Peyer's patch (tissue), 4 donors: ENCODE measurements around the gene ORM1. TPM values are rescaled to one million over a fixed set of nuclear protein-coding genes. Genes with fewer than 3 reads are reported as not detected.
"Not testable (repeated sequence)": the region's sequence is repeated elsewhere in the genome, so short reads cannot be mapped to it uniquely, and the experiment has no call there.

Source experiments
- DNase-seq, 3 donors: peaks; one replicate each; pipeline ENCODE4 v3.0.0-alpha.2; 2017 to 2019
- H3K27ac ChIP-seq, 4 donors: fragments of 200-600 bp; sonication (generic); one replicate each; pipeline ENCODE4 v1.5.1; 2016 to 2019
- H3K27me3 ChIP-seq, 2 donors: fragments of 200-600 bp; sonication (generic); one replicate each; pipeline ENCODE4 v1.5.1; 2019
- H3K36me3 ChIP-seq, 3 donors: fragments of 200-600 bp; sonication (generic); one replicate each; pipeline ENCODE4 v1.5.1; 2016 to 2019
- H3K4me1 ChIP-seq, 4 donors: fragments of 200-600 bp; sonication (generic); one replicate each; pipeline ENCODE4 v1.5.1; 2016 to 2019
- H3K4me3 ChIP-seq, 4 donors: fragments of 200-600 bp; sonication (generic); 1 replicate in 3 of 4; 2 replicates in 1 of 4; pipeline ENCODE4 v1.5.1; 2016 to 2019; ENCODE audit warnings: mild to moderate bottlenecking in 1 of 4
- H3K9me3 ChIP-seq, 4 donors: fragments of 200-600 bp; sonication (generic); one replicate each; pipeline ENCODE4 v1.5.1; 2016 to 2019; ENCODE audit warnings: mild to moderate bottlenecking in 1 of 4
- CTCF ChIP-seq, 6 experiments: fragments of 450-650 bp in 4 of 6; fragments of 200-600 bp in 2 of 6; sonication (generic) in 1 of 6; IDR thresholded peaks; one replicate each; pipeline ENCODE4 v1.5.1; 2017 to 2019; ENCODE audit warnings: antibody characterized with exemption in 6 of 6, mild to moderate bottlenecking in 3 of 6, moderate library complexity in 1 of 6
- POLR2A ChIP-seq, 2 donors: fragments of 450-650 bp; IDR thresholded peaks; one replicate each; pipeline ENCODE4 v1.5.1; 2017; ENCODE audit warnings: antibody characterized with exemption in 2 of 2, mild to moderate bottlenecking in 2 of 2, moderate library complexity in 2 of 2
- total RNA-seq, 4 donors: library from RNA; depleted of rRNA; stranded (reverse); fragments of >200 nt; gene quantifications; one replicate each; pipeline ENCODE4 v1.1.0, GENCODE V29; 2016

Gene ORM1
- total RNA-seq: not detected

- H3K4me1 ChIP-seq, DNase-seq, H3K9me3 ChIP-seq, H3K36me3 ChIP-seq, H3K4me3 ChIP-seq, H3K27me3 ChIP-seq, H3K27ac ChIP-seq: not testable (repeated sequence)
Observed at GRCh38 chr9:114322831-114323531, at the start of gene ORM1. TSS of gene ORM1 (plus strand) at chr9:114323098. CDS start at chr9:114323134, 36 bp downstream.

GRCh38 chr9:114273461-114273881, 49.4 kb upstream of the ORM1 start:
- Histone ChIP-seq H3K4me1 (no peaks in the 10 kb centered on the region), H3K27ac (no peak overlapping the region)
- peak in 1 of 3 donors; percentile 43 for DNase-seq

GRCh38 chr9:114274217-114274616, 48.7 kb upstream of the ORM1 start:
- H3K27me3 ChIP-seq: no peaks in the 10 kb centered on the region
- H3K4me1 ChIP-seq: no peaks in the 10 kb centered on the region
- H3K27ac ChIP-seq: no peak overlapping the region
- peak in 1 of 3 donors; percentile 3 for DNase-seq
- TF ChIP-seq CTCF (IDR thresholded peaks at IDR 0.05) (no peak), POLR2A (IDR thresholded peaks at IDR 0.05) (no peak)
- no peaks in the 10 kb centered on the region for H3K9me3 ChIP-seq
- H3K4me3 ChIP-seq: no peak overlapping the region
- H3K36me3 ChIP-seq: no peaks in the 10 kb centered on the region

More at GRCh38 chr9:114273461-114273881, 49.4 kb upstream of the ORM1 start:
- TF ChIP-seq CTCF (IDR thresholded peaks at IDR 0.05) (no peak), POLR2A (IDR thresholded peaks at IDR 0.05) (no peak)
- no peaks in the 10 kb centered on the region for H3K27me3 ChIP-seq
- H3K9me3 ChIP-seq: no peaks in the 10 kb centered on the region
- H3K4me3 ChIP-seq: no peak overlapping the region
- H3K36me3 ChIP-seq: no peaks in the 10 kb centered on the region

- TF ChIP-seq POLR2A (IDR thresholded peaks at IDR 0.05) (no peak), CTCF (IDR thresholded peaks at IDR 0.05) (no peak)
- DNase-seq: peak in 1 of 3 donors; percentile 27
- H3K36me3 ChIP-seq: no peaks in the 10 kb centered on the region
- no peaks in the 10 kb centered on the region for H3K27me3 ChIP-seq
- H3K27ac ChIP-seq: no peak overlapping the region
- no peaks in the 10 kb centered on the region for H3K4me1 ChIP-seq
- no peaks in the 10 kb centered on the region for H3K9me3 ChIP-seq
- H3K4me3 ChIP-seq: no peak overlapping the region
Observed at GRCh38 chr9:114275246-114276004, 47.5 kb upstream of the ORM1 start.

GRCh38 chr9:114276908-114277821, 45.7 kb upstream of the ORM1 start:
- H3K4me1 ChIP-seq: no peaks in the 10 kb centered on the region
- H3K36me3 ChIP-seq: no peaks in the 10 kb centered on the region
- no peak overlapping the region for H3K4me3 ChIP-seq
- H3K27ac ChIP-seq: no peak overlapping the region
- no peaks in the 10 kb centered on the region for H3K9me3 ChIP-seq
- no peak for TF ChIP-seq CTCF (IDR thresholded peaks at IDR 0.05)
- no peak for TF ChIP-seq POLR2A (IDR thresholded peaks at IDR 0.05)
- H3K27me3 ChIP-seq: no peaks in the 10 kb centered on the region
- DNase-seq: peak in 1 of 3 donors; percentile 43
